GM18508 (cell line): ENCODE measurements around the gene ADSL.

ENCODE experiments used
- ATAC-seq: cut with Tn5 transposase; IDR thresholded peaks from one replicate; pipeline ENCODE4 v1.9.1; 2021; ENCODE audit warnings: moderate number of reproducible peaks; ENCODE audit not compliant: insufficient read depth, unreplicated experiment

The ADSL gene

DNA sequence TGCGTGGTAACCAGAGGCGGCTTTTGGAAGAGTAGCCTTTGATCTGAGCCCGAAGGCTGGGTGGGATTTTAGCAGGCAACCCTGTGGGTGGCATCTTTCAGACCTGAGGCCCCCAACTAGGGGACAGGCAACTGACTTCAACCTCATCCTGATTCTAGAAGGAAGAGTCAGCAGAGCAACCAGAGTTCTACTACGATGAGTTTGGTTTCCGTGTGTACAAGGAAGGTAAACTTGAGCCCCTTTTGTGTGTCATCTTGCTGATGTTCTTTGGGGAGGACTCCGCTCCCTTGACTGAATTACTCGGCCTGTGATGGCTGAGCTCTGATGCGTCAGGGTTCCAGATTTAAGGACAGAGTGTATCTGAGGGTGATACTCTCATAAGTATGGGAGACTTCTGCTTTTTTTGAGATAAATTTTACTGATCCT is 55.7 kb downstream of the ADSL start:
- no peak for ATAC-seq

DNA sequence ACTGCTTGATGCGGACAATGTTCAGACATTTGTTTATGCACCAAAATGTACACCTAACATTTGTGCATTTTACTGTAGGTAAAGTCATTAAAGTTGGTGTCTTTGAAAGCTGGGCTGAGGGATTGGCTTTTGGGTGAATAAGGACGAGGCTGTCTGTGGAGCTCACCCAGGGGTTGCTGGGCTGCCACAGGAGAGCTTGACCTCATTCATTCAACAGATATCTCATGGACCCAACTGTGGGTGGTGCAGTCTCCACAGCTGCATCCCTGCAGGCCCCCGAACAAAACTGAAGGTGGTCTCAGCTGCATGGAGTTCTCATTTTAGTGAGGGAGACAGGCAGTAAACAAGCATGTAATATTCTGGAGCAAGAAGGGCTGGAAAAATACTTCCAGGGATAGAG is 56.8 kb downstream of the ADSL start:
- ATAC-seq, result no peak

DNA sequence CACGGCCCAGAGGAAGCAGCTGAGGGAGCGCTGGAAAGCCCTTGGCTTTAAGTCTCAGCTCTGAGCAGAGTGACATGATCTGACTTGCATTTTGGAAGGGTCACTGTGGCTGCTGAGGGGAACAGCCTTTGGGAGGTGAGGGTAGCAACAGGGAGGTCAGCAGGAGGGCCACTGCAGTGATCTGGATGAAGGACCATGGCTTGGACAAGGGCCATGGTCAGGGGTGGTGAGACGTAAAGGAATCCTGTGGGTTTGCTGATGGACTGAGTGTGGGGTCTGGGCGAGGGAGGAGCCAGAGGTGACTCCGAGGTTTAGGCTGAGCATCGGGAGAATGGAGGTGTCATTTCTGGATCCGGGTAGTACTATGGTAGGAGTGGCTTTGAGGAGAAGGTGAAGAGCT is 57.4 kb downstream of the ADSL start:
- no peak for ATAC-seq

DNA sequence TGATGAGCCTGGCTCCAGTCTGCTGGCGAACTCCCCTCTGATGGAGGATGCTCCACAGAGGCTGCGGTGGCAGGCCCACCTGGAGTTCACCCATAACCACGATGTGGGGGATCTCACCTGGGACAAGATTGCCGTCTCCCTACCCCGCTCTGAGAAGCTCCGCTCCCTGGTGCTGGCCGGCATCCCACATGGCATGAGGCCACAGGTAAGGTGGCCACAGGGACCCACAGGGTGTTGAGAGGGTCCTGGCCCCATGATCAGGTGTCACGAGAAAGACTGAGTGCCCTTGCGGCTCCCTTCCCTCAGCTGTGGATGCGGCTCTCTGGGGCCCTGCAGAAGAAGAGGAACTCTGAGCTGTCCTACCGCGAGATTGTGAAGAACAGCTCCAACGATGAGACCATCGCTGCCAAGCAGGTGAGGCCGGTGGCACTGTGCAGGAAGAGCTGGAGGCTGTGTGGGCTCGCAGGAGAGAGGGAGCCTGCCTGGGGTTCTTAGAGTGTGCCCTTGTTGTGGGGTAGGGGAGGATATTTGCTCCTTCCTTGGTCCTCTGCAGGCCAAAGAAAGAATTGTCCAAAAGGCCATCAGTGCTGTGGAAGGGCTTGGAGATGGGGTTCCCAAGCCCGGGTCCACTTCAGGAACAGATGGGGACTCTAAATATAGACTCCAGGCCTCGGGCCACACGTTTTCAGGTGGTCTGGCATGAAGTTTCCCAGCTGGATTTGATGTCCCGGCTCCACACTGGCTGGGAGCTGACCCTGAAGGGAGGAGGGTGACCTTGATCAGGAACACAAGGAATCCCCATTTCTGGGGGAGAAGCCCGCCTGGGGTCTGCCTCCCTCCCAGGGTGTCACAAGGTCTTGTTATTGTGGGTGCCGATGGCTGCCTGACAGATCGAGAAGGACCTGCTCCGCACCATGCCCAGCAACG is 58.2 kb downstream of the ADSL start:
- no peak for ATAC-seq

DNA sequence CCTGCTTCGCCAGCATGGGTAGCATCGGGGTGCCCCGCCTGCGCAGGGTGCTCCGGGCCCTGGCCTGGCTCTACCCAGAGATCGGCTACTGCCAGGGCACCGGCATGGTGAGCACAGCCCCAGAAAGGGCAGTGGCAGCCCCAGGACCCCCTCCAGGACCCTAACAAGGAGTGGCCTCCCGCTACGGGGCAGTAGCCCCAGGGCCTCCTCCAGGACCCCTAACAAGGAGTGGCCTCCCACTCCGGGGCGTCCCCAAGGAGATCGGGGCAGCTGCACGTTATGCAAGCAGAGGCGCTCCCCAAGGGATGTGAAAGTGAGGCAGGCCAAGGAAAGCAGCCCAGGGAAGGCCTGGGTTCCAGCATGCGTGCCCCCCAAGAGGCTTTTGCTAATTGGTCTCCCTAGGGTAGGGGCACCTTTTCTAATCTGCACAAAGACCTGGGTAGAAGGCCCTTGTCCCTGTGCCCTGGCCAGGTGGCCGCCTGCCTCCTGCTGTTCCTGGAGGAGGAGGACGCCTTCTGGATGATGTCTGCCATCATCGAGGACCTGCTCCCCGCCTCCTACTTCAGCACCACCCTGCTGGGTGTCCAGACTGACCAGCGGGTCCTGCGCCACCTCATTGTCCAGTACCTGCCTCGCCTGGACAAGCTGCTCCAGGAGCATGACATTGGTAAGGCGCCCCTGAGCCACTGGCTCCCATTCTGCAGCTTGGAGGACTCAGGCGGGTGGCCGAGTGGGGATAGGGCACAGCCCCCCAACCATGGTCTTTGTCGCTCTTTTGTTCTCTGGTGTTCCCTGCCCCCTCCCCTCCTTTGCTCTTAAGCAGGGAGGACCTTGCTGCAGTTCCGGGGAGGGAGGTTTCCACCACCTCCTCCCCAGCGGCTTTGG is 59.1 kb downstream of the ADSL start:
- ATAC-seq, result no peak

DNA sequence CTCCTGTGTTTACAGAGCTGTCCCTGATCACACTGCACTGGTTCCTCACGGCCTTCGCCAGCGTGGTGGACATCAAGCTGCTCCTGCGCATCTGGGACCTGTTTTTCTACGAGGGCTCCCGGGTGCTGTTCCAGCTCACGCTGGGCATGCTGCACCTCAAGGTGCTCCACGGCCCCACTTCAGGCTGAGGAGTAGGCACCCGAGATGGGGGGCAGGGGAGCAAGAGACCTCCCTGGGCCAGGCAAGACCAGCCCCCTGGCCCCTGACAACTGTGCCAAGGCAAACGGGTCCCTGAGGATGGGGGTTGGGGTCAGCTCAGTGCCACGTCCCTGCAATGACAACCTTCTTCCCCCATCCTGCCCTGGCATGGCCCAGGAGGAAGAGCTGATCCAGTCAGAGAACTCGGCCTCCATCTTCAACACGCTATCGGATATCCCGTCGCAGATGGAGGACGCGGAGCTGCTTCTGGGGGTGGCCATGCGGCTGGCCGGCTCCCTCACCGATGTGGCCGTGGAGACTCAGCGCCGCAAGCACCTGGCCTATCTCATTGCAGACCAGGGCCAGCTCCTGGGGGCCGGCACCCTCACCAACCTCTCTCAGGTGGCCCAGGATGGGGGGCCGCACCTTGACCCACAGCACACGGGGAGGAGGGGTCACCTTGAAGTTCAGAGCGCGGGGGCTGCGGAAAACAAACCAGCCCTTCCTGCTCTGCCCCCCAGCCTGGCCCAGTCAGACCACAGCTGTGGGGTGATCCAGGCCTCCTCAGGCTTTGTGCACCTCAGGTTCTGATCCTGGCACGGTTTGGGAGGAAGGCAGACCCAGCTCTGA is 60.0 kb downstream of the ADSL start:
- no peak for ATAC-seq

DNA sequence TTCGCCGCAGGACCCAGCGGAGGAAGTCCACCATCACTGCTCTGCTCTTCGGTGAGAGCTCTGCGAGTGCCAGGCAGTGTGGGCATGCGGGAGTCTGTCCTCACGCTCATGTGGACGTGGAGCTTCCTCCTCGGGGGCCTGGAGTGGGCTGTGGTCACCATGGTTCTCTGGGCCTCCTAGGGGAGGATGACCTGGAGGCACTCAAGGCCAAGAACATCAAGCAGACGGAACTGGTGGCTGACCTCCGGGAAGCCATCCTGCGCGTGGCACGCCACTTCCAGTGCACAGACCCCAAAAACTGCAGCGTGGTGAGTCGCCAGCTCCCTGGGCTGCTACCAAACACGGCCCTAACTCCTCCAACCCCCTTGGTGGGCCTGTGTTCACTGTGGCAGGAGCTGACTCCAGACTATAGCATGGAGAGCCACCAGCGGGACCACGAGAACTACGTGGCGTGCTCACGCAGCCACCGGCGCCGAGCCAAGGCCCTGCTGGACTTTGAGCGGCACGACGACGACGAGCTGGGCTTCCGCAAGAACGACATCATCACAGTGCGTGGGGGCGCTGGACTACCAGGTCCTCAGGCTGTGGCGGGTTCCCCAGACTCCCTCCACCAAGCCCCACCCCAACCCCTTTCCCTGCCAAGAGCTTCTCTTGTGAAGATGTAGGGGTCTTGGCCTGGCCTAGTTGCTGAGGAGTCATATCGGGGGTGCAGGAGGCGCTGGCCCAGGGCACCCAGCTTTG is 60.9 kb downstream of the ADSL start:
- ATAC-seq, result no peak

DNA sequence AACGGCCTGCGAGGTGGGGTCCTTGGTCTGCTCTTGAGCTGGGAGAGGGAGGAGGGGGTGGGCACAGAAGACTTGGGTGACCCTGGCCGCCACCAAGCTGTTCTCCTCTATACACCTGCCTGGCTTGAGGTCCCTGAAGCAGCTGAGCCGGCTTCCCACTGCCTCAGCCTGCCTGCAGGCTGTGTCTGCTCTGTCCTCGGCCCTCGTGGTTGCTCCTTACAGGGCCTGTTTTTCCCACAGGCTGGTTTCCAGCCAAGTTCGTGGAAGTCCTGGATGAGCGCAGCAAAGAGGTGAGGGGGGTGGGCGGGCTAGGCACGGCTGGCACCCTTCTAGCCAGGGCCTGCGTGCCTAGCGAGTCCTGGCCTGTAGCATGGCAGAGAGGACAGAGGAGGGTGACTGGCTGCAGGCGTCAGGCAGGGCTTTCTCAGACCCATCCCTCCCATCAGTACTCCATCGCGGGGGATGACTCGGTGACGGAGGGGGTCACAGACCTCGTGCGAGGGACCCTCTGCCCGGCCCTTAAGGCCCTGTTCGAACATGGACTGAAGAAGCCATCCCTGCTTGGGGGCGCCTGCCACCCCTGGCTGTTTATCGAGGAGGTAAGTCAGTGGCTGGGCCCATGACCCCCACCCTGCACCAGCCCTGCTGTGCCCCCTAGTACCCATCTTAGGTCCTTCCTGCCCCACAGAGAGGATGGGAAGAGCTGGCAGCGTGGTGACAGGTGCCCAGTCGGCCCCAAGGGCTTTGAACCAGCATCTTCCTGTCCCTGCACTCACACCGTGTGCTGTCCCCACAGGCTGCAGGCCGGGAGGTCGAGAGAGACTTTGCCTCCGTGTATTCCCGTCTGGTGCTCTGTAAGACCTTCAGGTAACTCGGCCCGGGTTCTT is 61.8 kb downstream of the ADSL start:
- ATAC-seq, result no peak

DNA sequence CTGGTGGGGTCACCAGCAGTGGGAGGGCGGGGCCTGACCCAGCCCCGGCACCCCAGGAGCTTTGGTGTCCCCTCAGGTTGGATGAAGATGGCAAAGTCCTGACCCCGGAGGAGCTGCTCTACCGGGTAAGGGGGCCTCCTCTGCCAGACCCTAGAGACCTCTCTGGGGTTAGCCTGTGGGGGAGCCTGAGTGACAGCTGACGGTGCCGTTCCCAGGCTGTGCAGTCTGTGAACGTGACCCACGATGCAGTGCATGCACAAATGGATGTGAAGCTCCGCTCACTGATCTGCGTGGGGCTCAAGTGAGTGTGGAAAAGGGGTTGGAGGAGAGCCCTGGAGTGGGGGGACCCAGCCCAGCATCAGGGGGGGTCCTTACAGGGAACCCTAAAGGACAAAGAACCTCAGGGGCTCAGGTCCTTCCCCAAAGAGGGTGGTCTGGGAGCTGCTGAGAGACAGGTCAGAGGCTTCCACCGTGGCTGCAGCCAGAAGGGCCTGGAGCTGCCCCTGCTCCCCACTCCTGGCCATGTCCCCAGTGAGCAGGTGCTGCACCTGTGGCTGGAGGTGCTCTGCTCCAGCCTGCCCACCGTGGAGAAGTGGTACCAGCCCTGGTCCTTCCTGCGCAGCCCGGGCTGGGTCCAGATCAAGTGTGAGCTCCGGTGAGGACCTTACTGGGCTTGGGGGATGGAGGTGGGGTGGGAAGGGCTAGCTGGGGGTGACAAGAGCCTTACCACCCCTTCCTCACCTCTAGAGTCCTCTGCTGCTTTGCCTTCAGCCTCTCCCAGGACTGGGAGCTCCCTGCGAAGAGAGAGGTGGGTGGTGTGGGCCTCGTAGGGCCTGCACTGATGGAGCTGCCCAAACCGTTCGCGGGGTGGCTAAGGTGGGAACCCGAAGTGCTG is 62.7 kb downstream of the ADSL start:
- no peak for ATAC-seq

DNA sequence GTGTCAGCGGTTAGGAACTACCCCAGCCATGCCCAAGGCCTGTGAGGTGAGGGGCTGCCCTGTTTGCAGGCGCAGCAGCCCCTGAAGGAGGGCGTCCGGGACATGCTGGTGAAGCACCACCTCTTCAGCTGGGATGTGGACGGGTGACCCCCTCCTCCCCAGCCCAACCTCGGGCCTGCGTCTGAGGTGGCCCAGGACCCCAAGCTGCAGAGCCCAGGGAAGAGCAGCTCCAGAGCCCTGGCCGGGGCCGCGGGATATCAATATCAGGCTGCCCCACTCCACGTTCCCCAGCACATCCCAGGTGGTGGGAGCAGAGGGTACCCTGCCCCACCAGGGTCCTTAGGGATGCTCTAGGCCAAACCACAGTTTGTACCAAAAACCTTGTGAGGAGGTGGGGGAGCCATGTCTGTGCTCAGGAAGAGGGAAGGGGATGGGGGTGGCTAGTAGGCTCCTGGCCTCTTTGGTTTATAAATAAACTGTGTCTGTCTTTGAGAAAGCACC is 63.4 kb downstream of the ADSL start:
- ATAC-seq, result no peak

DNA sequence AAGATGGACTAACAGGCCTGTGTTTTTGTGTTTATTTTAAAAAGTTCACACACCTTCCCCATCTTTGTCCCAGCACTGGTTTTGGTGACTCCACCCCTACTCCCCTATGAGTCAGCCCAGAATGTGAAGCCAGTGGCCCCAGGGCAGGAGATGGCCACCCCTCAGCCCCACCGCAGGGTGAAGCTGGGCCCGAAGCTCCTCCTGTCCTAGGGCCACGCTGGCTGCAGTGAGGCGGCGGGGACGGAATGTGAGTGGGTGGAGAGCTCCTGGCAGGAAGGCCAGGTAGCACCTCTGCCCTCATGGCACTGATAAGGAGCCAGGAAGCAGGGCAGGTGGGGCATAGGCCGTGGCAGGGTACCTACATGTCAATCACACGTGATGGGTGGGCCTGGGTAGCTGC is 64.0 kb downstream of the ADSL start:
- ATAC-seq, result no peak

DNA sequence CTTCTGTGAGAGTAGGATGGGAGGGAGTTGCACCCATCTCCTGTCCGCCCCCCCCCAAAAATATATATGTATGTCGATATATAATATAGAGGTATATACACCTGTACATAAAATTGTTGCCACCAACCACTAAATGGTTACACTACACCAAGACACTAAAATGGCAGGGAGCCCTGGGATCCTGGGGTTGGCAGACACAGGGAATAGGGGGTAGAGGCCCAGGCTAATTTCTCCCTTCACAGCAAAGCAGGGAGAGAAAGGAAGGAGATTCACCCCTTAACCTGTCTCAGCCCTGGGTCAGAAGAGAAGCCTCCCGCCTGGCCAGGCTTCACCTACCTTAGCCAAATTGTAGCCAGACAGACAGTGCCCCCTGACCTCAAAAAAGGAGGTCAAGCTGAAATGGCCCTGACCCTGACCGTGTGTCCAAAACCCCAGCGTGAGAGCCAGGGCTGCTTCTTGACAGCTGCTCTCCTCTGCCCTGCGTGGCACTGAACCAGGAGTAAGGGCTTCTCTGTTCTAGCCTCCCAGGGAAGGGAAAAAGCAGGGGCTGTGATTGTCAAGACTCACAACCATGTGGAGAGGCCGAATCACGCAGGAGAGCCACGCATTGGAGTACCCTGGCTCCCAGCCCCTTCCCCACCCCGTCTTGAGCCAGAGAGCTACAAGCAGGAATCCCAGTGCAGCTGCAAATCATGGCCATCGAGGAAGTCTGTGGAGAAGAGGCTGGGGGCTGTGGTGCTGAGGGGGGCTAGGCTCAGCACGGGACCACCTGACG is 64.6 kb downstream of the ADSL start:
- ATAC-seq, result no peak

DNA sequence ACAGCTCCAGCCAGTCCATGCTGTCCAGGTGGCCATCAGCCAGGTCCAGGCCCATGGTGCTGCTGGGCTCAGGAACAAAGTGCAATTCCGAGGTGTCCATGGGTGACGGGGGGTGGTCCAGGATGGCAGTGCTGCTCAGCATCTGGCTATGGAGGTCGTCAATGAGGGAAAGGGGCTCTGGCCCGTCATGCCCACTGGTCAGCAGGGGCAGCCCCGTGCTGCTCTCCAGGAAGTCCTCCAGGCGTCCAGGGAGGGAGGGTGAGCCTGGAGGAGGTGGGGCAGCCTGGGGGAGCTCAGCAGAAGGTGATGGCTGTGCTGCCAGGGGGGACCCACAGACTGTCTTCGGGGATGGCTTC is 65.2 kb downstream of the ADSL start:
- ATAC-seq, result no peak

DNA sequence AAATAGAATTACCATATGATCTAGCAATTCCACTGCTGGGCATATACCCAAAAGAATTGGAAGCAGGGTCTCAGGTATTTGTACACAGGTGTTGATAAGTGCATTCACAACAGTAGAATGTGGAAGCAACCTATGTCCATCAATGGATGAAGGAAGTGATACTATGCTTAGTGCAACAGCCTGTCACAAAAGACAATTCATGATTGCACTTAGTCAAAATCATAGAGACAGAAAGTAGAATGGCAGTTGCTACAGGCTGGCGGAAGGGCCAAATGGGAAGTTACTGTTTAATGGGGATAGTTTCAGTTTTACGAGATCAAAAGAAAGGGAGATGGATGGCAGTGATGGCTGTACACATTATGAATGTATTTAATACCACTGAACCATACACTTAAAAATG is 66.1 kb downstream of the ADSL start:
- no peak for ATAC-seq

DNA sequence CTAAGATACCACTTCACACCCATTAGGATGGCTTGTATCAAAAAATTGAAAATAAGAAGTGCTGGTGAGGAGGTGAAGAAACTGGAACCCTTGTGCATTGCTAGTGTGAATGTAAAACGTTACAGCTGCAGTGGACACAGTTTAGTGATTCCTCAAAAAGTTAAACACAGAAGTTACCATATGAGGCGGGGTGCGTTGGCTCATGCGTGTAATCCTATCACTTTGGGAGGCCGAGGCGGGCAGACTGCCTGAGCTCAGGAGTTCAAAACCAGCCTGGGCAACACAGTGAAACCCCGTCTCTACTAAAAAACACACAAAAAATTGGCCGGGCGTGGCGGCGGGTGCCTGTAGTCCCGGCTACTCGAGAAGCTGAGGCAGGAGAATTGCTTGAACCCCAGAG is 67.6 kb downstream of the ADSL start:
- no peak for ATAC-seq

DNA sequence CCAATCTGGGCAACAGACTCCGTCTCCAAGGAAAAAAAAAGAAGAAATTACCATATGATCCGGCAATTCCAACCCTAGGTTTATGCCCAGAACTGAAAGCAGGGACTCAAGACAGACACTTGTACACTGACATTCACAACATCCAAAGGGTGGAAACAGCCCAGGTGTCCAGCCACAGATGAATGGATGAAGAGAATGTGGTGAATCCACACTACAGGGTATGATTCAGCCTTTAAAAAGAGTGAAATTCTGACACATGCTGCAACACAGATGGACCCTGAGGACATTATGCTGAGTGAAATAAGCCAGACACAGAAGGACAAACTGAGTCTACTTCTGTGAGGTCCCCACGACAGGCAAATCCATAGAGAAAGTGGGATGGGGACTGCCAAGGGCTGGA is 68.0 kb downstream of the ADSL start:
- ATAC-seq, result no peak
